Epidermal melanocyte (primary cell): ENCODE data around the gene PSMD8.
"Not testable (repeated sequence)": the region's sequence is repeated elsewhere in the genome, so short reads cannot be mapped to it uniquely, and the experiment has no call there.

Source experiments
- DNase-seq: peaks from one replicate; pipeline ENCODE4 v3.0.0; 2011; ENCODE audit warnings: low spot score; ENCODE audit not compliant: insufficient read length

Gene PSMD8

GRCh38 chr19:38361633-38362075 is 12.7 kb upstream of the PSMD8 start:
- no peak for DNase-seq

DNA sequence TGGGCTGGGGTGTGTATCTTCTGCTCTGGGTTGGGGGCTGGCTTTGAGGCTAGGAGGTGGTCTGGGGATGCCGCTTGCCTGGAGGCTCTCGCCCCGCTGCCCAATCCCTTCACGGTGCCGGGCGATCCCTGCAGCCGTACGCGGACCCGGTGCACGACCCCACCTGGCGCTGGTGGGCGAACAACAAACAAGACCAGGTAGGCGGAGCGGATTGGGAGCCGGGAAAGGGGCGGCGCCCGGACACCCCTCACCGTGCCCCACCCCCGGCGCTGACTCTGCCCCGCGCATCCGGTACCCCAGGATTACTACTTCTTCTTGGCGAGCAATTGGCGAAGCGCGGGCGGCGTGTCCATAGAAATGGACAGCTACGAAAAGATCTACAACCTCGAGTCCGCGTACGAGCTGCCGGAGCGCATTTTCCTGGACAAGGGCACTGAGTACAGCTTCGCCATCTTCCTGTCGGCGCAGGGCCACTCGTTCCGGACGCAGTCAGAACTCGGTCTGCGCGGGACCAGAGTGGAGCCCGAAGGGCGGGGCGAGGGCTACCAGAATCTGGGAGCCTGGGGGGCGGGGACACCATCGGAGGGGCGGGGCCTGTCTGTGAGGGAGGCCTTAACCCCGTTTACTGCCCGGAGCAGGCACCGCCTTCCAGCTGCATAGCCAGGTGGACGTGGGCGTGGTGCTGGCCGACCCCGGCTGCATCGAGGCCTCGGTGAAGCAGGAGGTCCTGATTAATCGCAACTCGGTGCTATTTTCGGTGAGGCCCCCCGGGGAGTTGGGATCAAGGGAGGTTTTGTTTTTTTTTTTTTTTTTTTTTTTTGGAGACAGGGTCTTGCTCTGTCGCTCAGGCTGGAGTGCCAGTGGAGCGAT is 12.1 kb upstream of the PSMD8 start:
- peak; percentile 54 for DNase-seq

- not testable (repeated sequence) for DNase-seq
Observed at GRCh38 chr19:38362946-38363688, 11.3 kb upstream of the PSMD8 start.

DNA sequence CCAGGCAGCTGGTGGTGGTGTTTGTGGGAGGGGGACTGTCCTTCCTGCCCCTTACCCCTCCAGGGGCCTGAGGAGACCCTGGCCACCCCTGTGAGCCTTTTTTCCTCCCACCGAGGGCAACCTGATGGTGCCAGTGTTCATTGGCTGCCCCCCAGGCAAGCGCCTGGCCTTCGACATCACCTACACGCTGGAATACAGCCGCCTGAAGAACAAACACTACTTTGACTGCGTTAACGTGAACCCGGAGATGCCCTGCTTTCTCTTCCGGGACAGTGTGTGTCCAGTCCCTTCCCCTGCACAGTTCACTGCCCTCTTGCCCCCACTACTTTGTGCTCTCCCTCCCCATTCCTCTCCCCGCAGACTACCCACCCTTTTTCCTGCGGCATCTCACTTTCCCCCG is 7.3 kb upstream of the PSMD8 start:
- no peak for DNase-seq

DNA sequence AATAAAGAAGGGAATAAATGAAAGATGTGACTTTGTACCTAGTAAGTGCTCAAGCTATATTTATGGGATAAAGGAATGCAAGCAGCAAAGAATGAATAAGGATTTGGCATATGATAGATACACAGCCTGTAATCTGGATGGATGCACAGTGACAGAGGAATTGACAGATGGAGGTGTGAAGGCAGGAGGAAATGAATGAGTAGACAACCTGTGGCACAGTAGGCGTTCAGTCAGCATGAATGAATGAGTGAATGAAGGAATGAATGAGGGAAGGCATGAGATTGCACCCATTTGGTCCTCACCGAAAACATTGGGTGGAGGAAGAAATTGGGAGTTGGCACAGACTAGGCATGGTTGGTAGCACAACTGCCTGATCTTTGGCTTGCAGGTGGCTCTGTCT is 4.8 kb upstream of the PSMD8 start:
- DNase-seq = no peak

DNA sequence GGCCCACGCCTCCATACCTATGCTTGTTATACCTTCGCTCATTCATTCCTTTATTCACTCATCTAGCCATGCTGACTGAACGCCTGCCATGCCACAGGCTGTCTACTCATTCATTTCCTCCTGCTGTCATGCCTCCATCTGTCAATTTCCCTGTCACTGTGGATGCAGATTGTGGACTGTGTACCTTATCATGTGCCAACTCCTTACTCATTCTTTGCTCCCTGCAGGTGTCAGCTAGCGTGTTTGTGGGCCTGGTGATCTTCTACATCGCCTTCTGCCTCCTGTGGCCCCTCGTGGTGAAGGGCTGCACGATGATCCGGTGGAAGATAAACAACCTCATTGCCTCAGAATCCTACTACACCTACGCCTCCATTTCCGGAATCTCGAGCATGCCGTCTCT is 4.1 kb upstream of the PSMD8 start:
- no peak for DNase-seq

- no peak for DNase-seq
Observed at GRCh38 chr19:38371081-38371480, 3.3 kb upstream of the PSMD8 start.

- no peak for DNase-seq
Observed at GRCh38 chr19:38373907-38374331, 452 bp upstream of the PSMD8 start.

- no peak for DNase-seq
Observed at GRCh38 chr19:38375098-38375493, 725 bp downstream of the PSMD8 start.

GRCh38 chr19:38375748-38376147 is 1.4 kb downstream of the PSMD8 start:
- DNase-seq = peak; percentile 27

DNA sequence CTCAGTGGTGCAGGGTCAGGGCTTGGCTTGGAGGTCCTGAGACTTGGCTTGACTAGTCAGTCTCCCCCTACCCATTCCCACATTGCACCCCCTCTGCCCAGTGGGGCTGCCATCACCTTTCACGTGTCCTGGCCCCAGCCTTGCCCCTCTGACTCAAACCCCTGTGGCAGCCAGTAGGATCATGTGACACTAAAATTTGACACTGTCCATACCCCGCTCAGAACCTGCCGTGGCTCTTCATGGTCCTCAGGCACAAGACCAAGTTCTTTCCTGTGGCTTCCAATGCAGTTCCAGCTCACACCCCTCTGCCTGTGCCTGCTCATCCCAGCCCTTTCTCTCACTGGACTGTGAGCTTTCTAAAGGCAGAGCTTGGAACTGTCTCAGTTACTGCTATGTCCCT is 2.2 kb downstream of the PSMD8 start:
- DNase-seq = no peak

- DNase-seq = no peak
Observed at GRCh38 chr19:38377052-38377451, 2.7 kb downstream of the PSMD8 start.

DNA sequence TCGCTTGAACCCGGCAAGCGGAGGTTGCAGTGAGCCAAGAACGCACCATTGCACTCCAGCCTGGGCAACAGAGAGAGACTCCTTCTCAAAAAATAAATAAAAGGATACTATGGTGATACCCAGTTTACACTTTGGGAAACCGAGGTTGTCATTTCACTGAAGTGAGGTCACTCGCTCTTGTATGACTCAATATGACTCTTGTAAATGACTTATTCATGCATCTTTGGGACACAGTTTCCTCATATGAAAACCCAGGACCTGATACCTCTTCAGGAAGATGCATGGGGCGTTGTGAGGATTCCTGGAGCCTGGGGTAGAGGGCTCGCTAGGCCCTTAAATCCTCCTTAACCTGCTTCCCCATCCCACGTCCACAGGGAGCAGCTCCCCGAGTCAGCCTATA is 4.5 kb downstream of the PSMD8 start:
- DNase-seq = peak; percentile 3

GRCh38 chr19:38381138-38381537 is 6.8 kb downstream of the PSMD8 start:
- no peak for DNase-seq

GRCh38 chr19:38383184-38383583 is 8.8 kb downstream of the PSMD8 start:
- peak; percentile 1 for DNase-seq

- DNase-seq = peak; percentile 12
Observed at GRCh38 chr19:38383743-38384142, 9.4 kb downstream of the PSMD8 start.

DNA sequence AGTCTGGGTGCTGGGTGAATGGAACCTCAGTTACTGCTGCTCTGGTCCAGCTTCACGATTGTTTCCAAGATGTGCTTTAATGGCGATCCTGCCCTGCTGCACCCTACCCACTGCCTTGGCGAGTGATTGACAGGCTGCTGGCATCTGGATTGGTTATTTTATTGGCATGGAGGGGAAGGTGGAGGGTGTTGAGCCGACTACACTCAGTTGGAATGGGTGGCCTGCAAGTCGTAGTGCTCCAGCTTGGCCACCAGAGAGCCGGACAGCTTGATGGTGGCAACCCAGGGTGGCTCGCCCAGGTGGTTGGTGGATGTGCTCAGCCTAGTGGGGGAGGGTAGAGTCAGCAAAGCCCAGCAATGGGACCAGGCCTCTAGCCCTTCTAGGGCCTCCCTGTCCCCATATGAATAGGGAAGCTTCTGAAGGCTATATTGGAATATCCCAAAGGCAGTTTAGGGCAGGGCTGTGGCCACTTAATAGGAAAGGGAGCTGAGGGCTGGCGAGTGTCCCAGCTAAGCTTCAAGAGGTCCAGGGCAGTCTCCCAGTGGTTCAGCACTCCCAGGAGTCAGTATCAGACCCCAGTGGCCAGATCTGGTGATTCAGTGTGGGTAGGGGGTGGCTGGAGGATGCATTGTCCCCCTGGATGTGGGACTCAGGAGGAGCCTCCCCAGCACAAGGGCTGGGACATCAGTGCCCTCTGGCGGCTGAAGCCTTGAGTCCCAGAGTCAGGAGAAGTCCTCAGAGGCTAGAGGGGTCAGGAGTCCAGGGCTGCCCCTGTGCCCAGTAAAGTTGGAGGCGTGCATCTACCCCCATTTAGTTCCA is 10.0 kb downstream of the PSMD8 start:
- DNase-seq = no peak

DNA sequence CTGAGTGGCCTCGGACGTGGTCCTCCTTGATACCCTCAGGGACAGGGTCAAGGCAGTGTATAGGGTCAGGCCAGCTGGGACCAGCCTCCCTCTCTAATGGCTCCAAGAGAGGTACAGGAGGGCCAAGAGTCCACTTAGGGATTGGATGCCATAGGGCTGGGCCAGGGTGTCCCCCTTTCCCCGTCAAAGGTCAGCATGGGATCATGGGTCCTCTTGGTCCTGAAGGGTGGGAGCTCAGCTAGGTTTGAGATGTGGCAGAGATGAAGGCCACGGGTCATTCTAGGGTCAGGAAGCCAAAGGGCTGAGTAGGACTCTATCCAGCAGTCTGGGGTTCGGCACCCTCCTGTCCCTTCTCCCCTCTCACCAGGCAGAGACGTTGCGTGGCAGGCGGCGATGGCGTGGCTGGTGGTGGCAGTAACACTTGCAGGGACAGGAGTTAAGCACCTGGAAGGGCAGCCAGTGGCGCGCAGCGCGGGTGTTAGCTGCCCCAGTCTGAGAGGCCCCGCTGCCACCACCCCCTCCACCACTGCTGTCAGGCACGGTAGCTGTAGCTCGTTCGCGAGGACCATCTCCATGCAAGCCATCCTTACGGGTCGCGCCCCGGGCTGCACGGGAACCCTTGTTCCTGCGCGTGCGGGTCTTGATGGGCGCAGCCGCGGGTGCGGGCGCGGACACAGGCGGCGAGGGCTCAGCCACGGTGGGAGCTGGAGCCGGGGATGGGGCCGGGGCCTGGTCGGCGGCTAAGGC is 10.9 kb downstream of the PSMD8 start:
- no peak for DNase-seq

GRCh38 chr19:38385804-38386257 is 11.5 kb downstream of the PSMD8 start:
- DNase-seq = no peak

DNA sequence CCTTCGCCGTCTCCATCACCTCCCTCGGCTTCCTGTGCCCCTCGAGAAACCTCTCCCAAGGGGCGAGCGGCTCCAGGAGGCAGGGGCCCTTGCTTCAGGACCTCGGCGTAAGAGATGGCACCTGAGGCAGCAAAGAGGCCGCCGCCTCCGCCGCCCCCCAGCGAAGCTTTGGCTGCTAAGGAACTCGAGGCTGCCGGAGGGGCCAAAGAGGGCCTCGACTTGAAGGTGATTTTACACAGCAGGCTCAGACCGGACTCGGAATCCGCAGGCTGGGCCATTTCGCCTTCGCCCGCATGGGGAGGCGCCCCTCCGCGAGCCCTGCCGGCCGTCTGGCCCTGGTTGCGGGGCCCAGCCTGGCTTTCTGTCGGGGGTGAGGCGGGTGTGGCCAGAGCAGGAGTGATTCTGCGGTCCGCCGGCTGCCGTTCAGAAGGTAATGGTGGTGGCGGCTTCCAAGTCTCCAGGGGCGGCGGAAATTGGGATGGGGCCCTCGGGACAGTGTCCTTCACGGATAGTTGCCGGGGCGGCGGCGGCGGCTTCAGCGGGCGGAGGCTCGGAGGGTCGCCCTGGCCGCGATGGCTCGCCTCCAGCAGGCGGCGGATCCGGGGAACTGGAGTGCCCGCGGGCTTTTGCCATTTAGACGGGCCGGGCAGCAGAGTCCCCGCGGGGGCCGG is 12.1 kb downstream of the PSMD8 start:
- DNase-seq = no peak
